C4-2B (cell line): ENCODE data around the gene SEMA3A.
"Not testable (repeated sequence)": the region's sequence is repeated elsewhere in the genome, so short reads cannot be mapped to it uniquely, and the experiment has no call there.

ENCODE experiments used
- H3K27ac ChIP-seq: fragments of 450-650 bp; 2 replicates; pipeline ENCODE4 v1.5.1; 2017
- CTCF ChIP-seq: fragments of 450-650 bp; conservative IDR thresholded peaks from 2 replicates; pipeline ENCODE4 v1.5.1; 2017; ENCODE audit warnings: mild to moderate bottlenecking
- ZFX ChIP-seq: fragments of 450-650 bp; IDR thresholded peaks from 2 replicates; pipeline ENCODE4 v1.6.1; 2017

The SEMA3A gene

DNA sequence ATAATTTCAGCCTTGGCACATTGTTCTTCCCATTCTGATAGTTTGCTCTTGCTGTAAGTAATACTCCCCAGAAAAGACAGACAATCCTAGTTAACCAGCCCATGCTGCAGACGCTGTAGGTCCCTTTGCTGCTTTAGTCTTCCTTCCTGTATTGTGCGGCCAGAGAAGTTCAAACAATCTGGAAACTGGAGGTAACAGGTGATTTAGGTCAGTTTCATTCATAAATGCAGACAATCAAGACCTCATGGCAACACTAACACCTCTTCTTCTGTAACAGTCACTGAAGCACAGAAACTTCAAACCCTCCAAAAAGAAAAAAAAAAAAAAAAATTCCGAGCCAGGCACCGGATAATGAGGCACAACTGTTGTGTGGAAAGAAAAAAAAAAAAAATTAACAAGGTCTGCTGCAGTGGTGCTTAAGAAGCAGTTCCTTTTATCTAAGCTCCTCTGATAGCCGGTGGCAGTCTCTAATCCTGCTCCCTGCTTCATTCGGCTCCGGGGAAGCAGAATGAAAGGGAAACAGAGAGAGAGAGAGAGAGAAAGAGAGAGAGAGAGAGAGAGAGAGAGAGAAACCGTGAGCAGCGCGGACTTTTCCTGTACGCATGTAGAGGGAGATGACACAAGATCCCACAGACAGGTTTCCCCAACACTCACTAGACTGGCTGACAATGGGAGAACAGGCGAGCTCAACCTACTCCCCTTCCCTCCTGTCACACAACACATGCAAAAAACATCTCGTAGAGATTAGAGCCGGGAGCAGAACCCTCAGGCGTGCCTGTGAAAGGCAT, at the start of gene SEMA3A:
Gene SEMA3A, minus strand, starts transcription at position 306 of the 788 bp plus-strand sequence. Its CDS starts 203 bp downstream, at position 103.
- no peak within 1 kb of the TSS for H3K27ac ChIP-seq
- TF ChIP-seq ZFX: no peak
- no peak for TF ChIP-seq CTCF

DNA sequence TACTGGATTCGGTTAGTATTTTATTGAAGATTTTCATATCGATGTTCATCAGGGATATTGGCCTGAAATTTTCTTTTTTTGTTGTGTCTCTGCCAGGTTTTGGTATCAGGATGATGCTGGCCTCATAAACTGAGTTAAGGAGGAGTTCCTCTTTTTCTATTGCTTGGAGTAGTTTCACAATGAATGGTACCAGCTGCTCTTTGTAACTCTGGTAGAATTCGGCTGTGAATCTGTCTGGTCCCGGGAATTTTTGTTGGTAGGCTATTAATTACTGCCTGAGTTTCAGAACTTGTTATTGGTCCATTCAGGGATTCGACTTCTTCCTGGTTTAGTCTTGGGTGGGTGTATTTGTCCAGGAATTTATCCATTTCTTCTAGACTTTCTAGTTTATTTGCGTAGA, 48.4 kb upstream of the SEMA3A start:
- H3K27ac ChIP-seq: not testable (repeated sequence)

DNA sequence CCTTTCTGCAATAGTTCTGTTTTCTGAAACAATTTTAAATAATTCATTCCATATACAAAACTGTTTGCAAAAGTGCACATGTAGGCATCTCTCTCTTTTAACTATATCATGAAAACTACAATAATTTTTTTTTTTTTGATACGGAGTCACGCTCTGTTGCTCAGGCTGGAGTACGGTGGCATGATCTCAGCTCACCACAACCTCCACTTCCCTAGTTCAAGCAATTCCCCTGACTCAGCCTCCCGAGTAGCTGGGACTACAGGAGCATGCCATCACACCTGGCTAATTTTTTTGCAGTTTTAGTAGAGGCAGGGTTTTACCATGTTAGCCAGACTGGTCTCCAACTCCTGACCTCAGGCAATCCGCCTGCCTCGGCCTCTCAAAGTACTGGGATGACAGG, 44.0 kb upstream of the SEMA3A start:
- H3K27ac ChIP-seq: no peak overlapping the region
- TF ChIP-seq CTCF (no peak), ZFX (no peak)

- H3K27ac ChIP-seq: no peak overlapping the region
- no peak for TF ChIP-seq ZFX
- no peak for TF ChIP-seq CTCF
Measured at GRCh38 chr7:84237533-84238173, 43.1 kb upstream of the SEMA3A start.

- no peak for TF ChIP-seq CTCF
- no peak for TF ChIP-seq ZFX
- no peak overlapping the region for H3K27ac ChIP-seq
Measured at GRCh38 chr7:84236398-84236797, 41.8 kb upstream of the SEMA3A start.

GRCh38 chr7:84232646-84233045, 38.1 kb upstream of the SEMA3A start:
- H3K27ac ChIP-seq: no peak overlapping the region
- TF ChIP-seq CTCF (no peak), ZFX (no peak)

- no peak for TF ChIP-seq ZFX
- TF ChIP-seq CTCF: no peak
Measured at GRCh38 chr7:84231157-84231556, 36.6 kb upstream of the SEMA3A start.

GRCh38 chr7:84230491-84230890, 35.9 kb upstream of the SEMA3A start:
- H3K27ac ChIP-seq: no peak overlapping the region
- TF ChIP-seq CTCF (no peak), ZFX (no peak)

More at GRCh38 chr7:84231157-84231556, 36.6 kb upstream of the SEMA3A start:
- no peak overlapping the region for H3K27ac ChIP-seq
